ENCODE results near the gene HTR4. TPM values are rescaled to one million over a fixed set of nuclear protein-coding genes. Genes with fewer than 3 reads are reported as not detected.

HTR4 gene
- polyA plus RNA-seq, 1 of the 3 experiments (the other 2 are of a cell fraction): not detected

DNA sequence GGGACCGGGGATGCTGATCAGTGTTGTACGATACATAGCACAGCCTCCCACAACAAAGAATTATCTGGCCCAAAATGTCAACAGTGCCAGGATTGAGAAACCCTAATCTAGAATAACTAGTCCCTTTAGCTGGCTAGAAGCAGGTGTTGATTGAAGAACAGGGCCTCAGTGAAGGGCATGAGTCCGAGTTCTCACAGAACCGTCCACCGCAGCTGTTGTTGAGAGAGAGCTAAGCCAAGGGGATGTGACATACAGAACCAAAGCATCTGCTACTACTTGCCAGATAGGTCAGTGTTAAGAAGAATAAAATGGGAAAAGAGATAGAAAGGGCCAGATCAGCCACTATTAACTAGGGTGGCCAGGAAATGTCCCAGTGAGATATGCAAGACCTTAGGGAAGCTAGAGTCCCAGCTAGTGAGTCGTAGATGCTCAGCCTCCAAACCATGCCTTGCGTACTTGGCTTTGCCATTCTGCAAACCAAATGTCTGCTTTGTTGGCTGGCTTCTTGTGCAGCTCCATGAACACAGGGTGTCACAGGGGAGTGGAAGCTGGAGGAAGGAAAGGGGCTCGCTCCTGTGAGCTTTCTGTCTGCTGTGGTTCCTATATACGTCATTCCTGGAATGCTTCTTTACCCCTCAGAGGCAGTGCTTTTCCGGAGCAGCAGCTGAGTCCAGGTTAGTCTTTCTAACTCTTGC, 201.7 kb downstream of the HTR4 start:
- Histone ChIP-seq H4K20me1 (ENCODE audit: insufficient read depth) (no peaks in the 10 kb centered on the region), H3K4me2 (no peak overlapping the region), H3K9ac (no peak overlapping the region), H3K27ac (ENCODE audit: low read depth in 2 of 2, low read length in 1 of 2) (no peak overlapping the region), H3K36me3 (replicated peaks in 1 of 2; ENCODE audit: control insufficient read depth in 1 of 2, insufficient read depth in 2 of 2, low read length in 1 of 2) (no peaks in the 10 kb centered on the region), H2AFZ (ENCODE audit: low read depth) (no peak overlapping the region), H3F3A (replicated peaks; ENCODE audit: insufficient read depth) (no peaks in the 10 kb centered on the region), H3K9me2 (no peaks in the 10 kb centered on the region), H3K9me3 (no peaks in the 10 kb centered on the region), H3K79me2 (ENCODE audit: insufficient read depth) (no peaks in the 10 kb centered on the region), H3K27me3 (ENCODE audit: insufficient read depth) (no peaks in the 10 kb centered on the region), H3K4me3 (ENCODE audit: low read depth in 2 of 2, low read length in 1 of 2) (no peak overlapping the region), H3K4me1 (ENCODE audit: control insufficient read depth in 1 of 2, insufficient read depth in 2 of 2, low read depth in 1 of 2, low read length in 1 of 2) (no peaks in the 10 kb centered on the region; a peak in 1 of 4 replicates)
- TF ChIP-seq, protein P1, sequence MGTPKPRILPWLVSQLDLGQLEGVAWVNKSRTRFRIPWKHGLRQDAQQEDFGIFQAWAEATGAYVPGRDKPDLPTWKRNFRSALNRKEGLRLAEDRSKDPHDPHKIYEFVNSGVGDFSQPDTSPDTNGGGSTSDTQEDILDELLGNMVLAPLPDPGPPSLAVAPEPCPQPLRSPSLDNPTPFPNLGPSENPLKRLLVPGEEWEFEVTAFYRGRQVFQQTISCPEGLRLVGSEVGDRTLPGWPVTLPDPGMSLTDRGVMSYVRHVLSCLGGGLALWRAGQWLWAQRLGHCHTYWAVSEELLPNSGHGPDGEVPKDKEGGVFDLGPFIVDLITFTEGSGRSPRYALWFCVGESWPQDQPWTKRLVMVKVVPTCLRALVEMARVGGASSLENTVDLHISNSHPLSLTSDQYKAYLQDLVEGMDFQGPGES (IDR thresholded peaks at IDR 0.05; ENCODE audit: low read depth, low read length): no peak
- TF ChIP-seq CHD2 (IDR thresholded peaks at IDR 0.05; ENCODE audit: low read length, partially characterized antibody) (no peak), TEAD4 (IDR thresholded peaks at IDR 0.05; ENCODE audit: borderline replicate concordance, insufficient read depth) (no peak), MEF2A (IDR thresholded peaks at IDR 0.05; ENCODE audit: borderline replicate concordance, low read depth) (no peak), EP300 (IDR thresholded peaks at IDR 0.05; ENCODE audit: borderline replicate concordance in 1 of 2, low read depth in 1 of 2, low read length in 1 of 2) (no peak), ELF1 (IDR thresholded peaks at IDR 0.05) (no peak), YY1 (IDR thresholded peaks at IDR 0.05; ENCODE audit: low read depth) (no peak)
- CTCF ChIA-PET: interaction anchor here (1.4 to 21.5 kb wide), 4 partner anchors 8 to 281 kb away, joined by 3 to 704 read pairs (median 6); no protein-coding TSS in a partner anchor
- no peak for DNase-seq
- POLR2A ChIA-PET: no interaction called here
- 64% methylated on average over 8 of the region's 10 CpGs for WGBS (ENCODE audit: low lambda C conversion rate)

DNA sequence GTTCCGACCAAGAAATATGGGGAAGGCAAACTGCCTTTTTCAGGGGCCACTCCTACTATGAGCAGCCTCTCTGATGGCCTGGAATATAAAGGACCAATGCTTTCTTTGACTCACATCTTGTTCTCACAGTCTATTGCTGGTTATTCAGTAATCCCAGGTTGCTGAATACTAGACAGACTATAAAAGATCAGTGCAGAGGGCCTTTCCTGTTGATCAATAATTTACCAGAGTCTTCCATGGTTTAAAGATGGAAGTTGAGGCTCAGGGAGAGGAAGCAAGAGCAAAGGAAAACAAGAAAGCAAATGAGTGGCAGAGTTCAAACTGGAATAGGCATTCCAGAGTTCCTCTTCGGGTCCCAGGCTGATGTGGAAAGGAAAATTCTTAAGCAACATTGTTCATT, 207.7 kb downstream of the HTR4 start:
- no peak overlapping the region for H3K27ac ChIP-seq (ENCODE audit: low read depth in 2 of 2, low read length in 1 of 2)
- H3K4me1 ChIP-seq (ENCODE audit: control insufficient read depth in 1 of 2, insufficient read depth in 2 of 2, low read depth in 1 of 2, low read length in 1 of 2): no peaks in the 10 kb centered on the region
- peaks cover 9 to 20% of the 10 kb centered on the region in 2 experiments for H3K36me3 ChIP-seq (replicated peaks in 1 of 2; ENCODE audit: control insufficient read depth in 1 of 2, insufficient read depth in 2 of 2, low read length in 1 of 2)
- DNase-seq: no peak
- H4K20me1 ChIP-seq (ENCODE audit: insufficient read depth): no peaks in the 10 kb centered on the region
- H3K9me2 ChIP-seq: no peaks in the 10 kb centered on the region
- H3K4me2 ChIP-seq: no peak overlapping the region
- no peak overlapping the region for H2AFZ ChIP-seq (ENCODE audit: low read depth)
- no peaks in the 10 kb centered on the region for H3K9me3 ChIP-seq
- no peaks in the 10 kb centered on the region for H3K79me2 ChIP-seq (ENCODE audit: insufficient read depth)
- ChIA-PET POLR2A (no interaction called here), CTCF (interaction anchor here (1.5 to 21.5 kb wide), 2 partner anchors 287 to 668 kb away, joined by 5 to 704 read pairs; no protein-coding TSS in a partner anchor)
- peaks cover 7% of the 10 kb centered on the region for H3F3A ChIP-seq (replicated peaks; ENCODE audit: insufficient read depth)
- H3K4me3 ChIP-seq (ENCODE audit: low read depth in 2 of 2, low read length in 1 of 2): no peak overlapping the region
- no peak overlapping the region for H3K9ac ChIP-seq
- no peaks in the 10 kb centered on the region for H3K27me3 ChIP-seq (ENCODE audit: insufficient read depth)
- 83% methylated on average over 2 of the region's 2 CpGs for WGBS (ENCODE audit: low lambda C conversion rate)
- TF ChIP-seq NRF1 (IDR thresholded peaks at IDR 0.05; ENCODE audit: low read depth, low read length): no peak
- no peak for TF ChIP-seq EP300 (IDR thresholded peaks at IDR 0.05; ENCODE audit: borderline replicate concordance in 1 of 2, low read depth in 1 of 2, low read length in 1 of 2)
- TF ChIP-seq NFIC (IDR thresholded peaks at IDR 0.05; ENCODE audit: borderline replicate concordance): no peak
- no peak for TF ChIP-seq FOXJ3 (CRISPR knock-in tag; IDR thresholded peaks at IDR 0.05)
- TF ChIP-seq, protein P2, sequence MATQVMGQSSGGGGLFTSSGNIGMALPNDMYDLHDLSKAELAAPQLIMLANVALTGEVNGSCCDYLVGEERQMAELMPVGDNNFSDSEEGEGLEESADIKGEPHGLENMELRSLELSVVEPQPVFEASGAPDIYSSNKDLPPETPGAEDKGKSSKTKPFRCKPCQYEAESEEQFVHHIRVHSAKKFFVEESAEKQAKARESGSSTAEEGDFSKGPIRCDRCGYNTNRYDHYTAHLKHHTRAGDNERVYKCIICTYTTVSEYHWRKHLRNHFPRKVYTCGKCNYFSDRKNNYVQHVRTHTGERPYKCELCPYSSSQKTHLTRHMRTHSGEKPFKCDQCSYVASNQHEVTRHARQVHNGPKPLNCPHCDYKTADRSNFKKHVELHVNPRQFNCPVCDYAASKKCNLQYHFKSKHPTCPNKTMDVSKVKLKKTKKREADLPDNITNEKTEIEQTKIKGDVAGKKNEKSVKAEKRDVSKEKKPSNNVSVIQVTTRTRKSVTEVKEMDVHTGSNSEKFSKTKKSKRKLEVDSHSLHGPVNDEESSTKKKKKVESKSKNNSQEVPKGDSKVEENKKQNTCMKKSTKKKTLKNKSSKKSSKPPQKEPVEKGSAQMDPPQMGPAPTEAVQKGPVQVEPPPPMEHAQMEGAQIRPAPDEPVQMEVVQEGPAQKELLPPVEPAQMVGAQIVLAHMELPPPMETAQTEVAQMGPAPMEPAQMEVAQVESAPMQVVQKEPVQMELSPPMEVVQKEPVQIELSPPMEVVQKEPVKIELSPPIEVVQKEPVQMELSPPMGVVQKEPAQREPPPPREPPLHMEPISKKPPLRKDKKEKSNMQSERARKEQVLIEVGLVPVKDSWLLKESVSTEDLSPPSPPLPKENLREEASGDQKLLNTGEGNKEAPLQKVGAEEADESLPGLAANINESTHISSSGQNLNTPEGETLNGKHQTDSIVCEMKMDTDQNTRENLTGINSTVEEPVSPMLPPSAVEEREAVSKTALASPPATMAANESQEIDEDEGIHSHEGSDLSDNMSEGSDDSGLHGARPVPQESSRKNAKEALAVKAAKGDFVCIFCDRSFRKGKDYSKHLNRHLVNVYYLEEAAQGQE (IDR thresholded peaks at IDR 0.05; ENCODE audit: low read depth, low read length): no peak
- no peak for TF ChIP-seq FOSL2 (IDR thresholded peaks at IDR 0.05; ENCODE audit: borderline replicate concordance, low read depth)
- TF ChIP-seq POLR2AphosphoS5 (IDR thresholded peaks at IDR 0.05; ENCODE audit: low read depth, low read length): no peak
- TF ChIP-seq, protein P3, sequence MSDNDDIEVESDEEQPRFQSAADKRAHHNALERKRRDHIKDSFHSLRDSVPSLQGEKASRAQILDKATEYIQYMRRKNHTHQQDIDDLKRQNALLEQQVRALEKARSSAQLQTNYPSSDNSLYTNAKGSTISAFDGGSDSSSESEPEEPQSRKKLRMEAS (IDR thresholded peaks at IDR 0.05; ENCODE audit: low read depth): no peak
- no peak for TF ChIP-seq MEF2A (IDR thresholded peaks at IDR 0.05; ENCODE audit: borderline replicate concordance, low read depth)
- no peak for TF ChIP-seq SMC3 (IDR thresholded peaks at IDR 0.05; ENCODE audit: low read depth, low read length)
- TF ChIP-seq SIN3A (IDR thresholded peaks at IDR 0.05; ENCODE audit: borderline replicate concordance, low read depth, low read length): no peak
- no peak for TF ChIP-seq GABPA (IDR thresholded peaks at IDR 0.05; ENCODE audit: low read depth)
- TF ChIP-seq RXRA (IDR thresholded peaks at IDR 0.05; ENCODE audit: borderline replicate concordance, low read depth): no peak
- TF ChIP-seq, protein P1 (IDR thresholded peaks at IDR 0.05; ENCODE audit: low read depth, low read length): no peak
- TF ChIP-seq, protein P4, sequence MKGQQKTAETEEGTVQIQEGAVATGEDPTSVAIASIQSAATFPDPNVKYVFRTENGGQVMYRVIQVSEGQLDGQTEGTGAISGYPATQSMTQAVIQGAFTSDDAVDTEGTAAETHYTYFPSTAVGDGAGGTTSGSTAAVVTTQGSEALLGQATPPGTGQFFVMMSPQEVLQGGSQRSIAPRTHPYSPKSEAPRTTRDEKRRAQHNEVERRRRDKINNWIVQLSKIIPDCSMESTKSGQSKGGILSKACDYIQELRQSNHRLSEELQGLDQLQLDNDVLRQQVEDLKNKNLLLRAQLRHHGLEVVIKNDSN (IDR thresholded peaks at IDR 0.05; ENCODE audit: borderline replicate concordance, low read depth): no peak

All from SK-N-SH (cell line).